ENCODE measurements around the gene TMEM145.
"Not testable (repeated sequence)": the region's sequence is repeated elsewhere in the genome, so short reads cannot be mapped to it uniquely, and the experiment has no call there.

The TMEM145 gene
- 0 to 0.07 (median 0) reads per million in 3 experiments for total RNA-seq

DNA sequence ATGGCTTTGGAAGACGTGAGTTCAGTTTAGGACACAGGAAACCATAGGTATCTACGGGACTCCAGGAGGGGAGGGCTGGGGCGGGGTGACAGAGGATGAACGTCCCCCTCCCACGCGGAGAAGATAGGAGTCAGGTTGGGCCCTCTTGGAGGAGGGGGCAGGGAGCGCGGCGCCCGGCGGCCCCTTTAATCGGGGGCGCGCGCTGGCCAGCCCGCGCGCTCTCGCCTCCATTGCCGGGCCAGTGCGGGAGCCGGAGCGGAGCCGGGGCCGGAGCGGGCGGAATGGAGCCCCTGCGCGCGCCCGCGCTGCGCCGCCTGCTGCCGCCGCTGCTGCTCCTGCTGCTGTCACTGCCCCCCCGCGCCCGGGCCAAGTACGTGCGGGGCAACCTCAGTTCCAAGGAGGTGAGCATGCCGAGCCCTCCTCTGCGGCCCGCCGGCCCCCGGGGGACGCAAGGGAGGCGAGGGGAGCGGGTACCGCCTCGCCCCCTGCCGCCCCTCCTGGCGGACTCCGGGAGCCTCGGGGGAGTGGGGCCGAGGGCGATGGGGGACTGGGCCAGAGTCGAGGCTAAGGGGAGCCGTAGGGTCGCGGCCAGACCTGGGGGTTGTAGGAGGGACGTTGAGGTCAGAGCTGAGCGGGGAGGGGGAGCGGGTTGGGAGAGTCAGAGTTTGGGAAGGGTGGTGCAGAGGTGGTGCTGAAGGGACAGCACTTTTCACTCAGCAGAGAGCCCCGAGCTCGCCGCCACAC is at the start of gene TMEM145:
TMEM145 (plus strand) TSS at position 214 of the 744 bp plus-strand sequence; CDS start at position 282, 68 bp downstream.
- peak; percentile 13 for DNase-seq

DNA sequence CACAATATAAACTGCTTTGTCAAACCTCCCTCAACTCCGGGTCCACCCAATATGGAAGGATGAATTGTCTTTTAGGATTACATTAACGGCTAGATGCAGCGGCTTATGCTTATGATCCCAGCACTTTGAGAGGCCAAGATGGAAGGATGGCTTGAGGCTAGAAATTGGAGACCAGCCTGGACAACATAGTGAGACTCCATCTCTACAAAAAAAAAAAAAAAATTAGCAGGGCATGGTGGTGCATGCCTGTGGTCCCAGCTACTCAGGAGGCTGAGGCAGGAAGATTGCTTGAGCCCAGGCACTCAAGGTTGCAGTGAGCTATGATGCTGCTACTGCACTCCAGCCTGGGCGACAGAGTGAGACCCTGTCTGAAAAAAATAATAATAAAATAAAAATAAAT is 47.0 kb upstream of the TMEM145 start:
- not testable (repeated sequence) for DNase-seq

DNA sequence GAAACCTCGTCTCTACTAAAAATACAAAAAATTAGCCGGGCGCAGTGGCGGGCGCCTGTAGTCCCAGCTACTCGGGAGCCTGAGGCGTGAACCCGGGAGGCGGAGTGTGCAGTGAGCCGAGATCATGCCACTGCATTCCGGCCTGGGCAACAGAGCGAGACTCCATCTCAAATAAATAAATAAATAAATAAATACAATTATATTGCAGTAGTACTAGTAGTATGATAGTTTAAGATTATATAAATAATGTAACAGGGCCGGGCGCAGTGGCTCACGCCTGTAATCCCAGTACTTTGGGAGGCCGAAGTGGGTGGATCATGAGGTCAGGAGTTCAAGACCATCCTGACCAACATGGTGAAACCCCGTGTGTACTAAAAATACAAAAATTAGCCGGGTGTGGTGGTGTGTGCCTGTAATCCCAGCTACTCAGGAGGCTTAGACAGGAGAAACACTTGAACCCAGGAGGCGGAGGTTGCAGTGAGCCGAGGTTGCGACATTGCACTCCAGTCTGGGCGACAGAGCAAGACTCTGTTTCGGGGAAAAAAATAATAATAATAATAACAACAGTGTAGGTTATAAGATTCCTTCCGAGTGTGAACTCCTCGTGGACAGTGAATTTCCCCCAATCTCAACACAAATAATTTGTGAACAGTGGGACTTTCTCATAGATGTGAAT is 46.0 kb upstream of the TMEM145 start:
- not testable (repeated sequence) for DNase-seq

- DNase-seq: no peak
These were observed 45.4 kb upstream of the TMEM145 start for GRCh38 chr19:42267644-42268141.

DNA sequence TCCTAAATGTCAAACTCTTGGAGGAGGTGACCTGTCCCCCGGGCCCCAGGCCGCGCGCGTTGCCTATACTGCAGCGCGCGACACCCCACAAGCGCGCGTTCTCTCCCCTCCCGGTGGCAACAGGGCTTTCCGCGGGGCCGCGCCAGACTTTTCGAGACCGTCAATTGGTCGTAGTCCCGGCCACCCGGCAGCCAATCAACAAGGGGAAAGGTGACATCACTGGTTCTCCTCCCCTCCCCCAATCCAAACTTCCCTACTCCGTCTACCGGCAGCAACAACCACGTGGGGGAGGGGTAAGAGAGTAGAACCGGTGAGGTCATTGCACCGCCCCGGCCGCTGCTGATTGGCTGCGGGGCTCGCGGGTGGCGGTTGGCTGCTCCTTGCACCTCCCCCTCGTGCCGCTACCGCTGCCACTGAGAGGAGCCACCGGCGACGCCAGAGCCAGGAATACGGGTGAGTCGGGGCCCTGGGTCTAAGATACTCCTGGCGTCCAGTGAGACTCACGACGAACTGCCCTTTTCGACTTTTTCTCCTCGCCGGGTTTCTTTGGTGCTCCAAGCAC is 44.9 kb upstream of the TMEM145 start:
- peak; percentile 100 for DNase-seq

GRCh38 chr19:42268704-42269477 is 44.2 kb upstream of the TMEM145 start, which contains the start of gene CIC:
CIC (plus strand) TSS chr19:42269252; CDS start chr19:42271784, 2,532 bp downstream.
- DNase-seq: peak; percentile 100

- no peak for DNase-seq
These were observed 43.4 kb upstream of the TMEM145 start for GRCh38 chr19:42269478-42270345.

- peak; percentile 76 for DNase-seq
These were observed 42.6 kb upstream of the TMEM145 start for GRCh38 chr19:42270346-42271044.

DNA sequence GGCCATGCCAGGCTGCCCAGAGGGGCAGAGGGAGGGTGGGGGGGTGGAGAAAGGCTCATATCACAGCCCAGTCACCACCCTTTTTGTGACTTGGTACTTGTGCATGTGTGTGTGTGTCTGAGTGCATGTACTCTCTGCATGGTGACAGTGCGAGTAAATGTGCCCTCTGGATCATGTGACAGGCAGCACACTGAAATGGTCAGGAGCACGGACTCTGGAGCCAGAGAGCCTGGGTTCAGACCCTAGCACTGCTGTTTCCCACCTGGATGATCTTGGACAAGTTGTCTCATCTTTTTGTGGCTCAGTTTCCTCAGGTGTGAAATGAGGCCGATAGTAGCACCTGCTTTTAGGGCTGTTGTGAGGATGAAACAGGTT is 42.1 kb upstream of the TMEM145 start:
- no peak for DNase-seq

DNA sequence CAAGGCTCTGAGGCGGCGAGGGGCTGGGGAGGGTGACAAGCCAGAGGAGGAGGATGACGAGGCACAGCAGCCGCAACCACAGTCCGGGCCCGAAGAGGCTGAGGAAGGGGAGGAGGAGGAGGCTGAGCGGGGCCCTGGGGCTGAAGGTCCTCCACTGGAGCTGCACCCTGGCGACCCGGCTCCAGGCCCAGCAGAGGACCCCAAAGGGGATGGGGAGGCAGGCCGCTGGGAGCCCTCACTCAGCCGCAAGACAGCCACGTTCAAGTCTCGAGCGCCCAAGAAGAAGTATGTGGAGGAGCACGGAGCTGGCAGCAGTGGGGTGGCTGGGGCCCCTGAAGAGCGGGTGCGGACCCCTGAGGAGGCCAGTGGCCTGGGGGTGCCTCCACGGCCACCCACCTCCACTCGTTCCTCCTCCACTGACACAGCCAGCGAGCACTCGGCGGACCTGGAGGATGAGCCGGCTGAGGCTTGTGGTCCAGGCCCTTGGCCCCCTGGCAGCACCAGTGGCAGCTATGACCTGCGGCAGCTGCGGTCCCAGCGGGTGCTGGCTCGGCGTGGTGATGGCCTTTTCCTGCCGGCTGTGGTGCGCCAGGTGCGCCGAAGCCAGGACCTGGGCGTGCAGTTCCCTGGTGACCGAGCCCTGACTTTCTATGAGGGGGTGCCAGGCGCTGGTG is 41.1 kb upstream of the TMEM145 start:
- no peak for DNase-seq

GRCh38 chr19:42272535-42272897 is 40.6 kb upstream of the TMEM145 start:
- DNase-seq: no peak

- no peak for DNase-seq
These were observed 40.1 kb upstream of the TMEM145 start for GRCh38 chr19:42272989-42273406.

GRCh38 chr19:42273407-42274064 is 39.6 kb upstream of the TMEM145 start:
- no peak for DNase-seq

- no peak for DNase-seq
These were observed 38.9 kb upstream of the TMEM145 start for GRCh38 chr19:42274065-42274682.

- DNase-seq: no peak
These were observed 38.0 kb upstream of the TMEM145 start for GRCh38 chr19:42275103-42275502.

DNA sequence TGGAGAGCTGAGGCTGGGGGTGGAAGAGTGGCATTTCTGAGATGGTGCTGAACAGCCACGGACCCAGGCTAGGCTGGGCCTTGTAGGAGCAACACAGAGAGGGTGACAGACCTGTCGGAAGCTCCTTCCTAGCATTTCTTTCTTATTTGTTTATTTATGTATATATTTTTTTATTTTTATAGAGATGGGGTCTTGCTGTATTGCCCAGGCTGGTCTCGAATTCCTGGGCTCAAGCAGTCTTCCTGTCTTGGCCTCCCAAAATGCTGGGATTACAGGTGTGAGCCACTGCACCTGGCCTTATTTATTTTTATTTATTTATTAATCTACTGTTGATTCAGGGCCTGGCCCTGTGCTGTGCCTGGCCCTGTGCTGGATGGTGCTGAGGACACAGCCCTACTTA is 37.6 kb upstream of the TMEM145 start:
- DNase-seq: no peak

DNA sequence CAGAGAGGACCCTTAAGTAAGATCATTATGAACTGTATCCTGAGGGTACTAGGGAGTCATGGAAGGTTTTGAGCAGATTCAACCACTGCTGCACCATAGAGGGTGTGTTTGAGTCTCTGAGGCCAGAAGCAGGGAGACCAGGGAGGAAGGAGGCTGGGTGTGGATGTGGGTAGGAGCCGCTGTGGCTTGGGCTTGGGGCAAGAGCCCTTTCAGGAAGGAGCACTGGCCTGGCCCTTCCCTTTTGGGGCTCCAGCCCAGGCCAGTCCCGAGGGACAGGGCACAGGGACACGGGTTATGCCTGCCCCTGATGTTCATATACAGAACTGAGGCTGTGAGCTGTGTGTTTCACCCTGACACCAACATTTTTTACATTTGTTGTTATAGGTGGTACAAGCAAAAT is 36.8 kb upstream of the TMEM145 start:
- no peak for DNase-seq

- DNase-seq: no peak
These were observed 36.3 kb upstream of the TMEM145 start for GRCh38 chr19:42276821-42277220.

DNA sequence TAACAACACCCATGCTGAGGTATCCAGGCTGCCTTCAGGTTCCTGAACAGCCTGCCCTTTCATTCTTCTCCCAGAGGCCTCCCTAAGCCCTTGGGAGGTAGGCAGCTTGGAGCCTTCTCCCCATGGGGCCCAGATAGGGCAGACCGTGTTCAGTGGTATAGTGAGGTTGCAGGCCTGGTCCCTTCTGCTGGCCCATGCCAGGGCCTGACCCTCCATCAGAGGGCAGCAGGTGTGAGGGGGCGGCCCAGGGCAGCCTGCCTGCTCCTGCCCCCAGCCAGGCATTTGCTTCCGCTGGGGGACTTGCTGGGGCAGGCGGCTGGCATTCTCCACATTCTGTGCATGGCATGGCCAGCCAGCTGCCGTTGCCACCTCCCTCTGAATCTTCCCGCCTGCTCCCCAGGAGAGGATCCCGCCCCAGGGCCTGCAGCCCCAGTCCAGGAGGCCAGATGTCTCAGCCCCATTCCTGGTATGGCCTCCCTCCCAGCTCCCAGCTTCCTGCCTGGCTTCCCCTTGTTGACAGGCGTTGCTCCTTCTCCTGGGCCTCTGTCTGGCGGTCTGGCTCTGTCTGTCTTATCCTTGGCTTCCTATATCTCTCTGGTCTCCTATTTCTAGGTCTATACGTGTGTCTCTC is 35.2 kb upstream of the TMEM145 start:
- no peak for DNase-seq
